D341Med (cell line): ENCODE measurements around the gene IL17RC.
"Not testable (repeated sequence)": the region's sequence is repeated elsewhere in the genome, so short reads cannot be mapped to it uniquely, and the experiment has no call there.

Experiments
- DNase-seq: peaks from one replicate; pipeline ENCODE4 v3.0.0; 2012; ENCODE audit warnings: low spot score

Gene IL17RC

DNA sequence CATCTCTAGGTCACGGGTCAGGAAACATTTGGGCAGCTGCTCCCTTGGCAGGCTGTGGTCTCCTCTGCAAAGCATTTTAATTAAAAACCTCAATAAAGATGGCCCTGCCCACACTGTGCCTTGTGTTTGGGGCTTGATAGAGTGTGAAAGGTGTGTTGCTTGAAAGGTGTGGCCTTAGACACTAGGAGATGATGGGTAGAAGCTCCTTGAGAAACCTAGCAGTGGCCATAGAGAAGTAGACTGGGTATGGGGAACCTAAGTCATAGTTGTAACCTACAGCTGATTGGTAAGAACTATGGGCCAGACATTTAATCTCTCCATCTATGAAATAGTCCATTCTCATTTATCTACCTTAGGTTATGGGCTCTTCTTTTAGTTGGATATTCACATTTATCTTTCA lies 23.2 kb upstream of the IL17RC start:
- no peak for DNase-seq

DNA sequence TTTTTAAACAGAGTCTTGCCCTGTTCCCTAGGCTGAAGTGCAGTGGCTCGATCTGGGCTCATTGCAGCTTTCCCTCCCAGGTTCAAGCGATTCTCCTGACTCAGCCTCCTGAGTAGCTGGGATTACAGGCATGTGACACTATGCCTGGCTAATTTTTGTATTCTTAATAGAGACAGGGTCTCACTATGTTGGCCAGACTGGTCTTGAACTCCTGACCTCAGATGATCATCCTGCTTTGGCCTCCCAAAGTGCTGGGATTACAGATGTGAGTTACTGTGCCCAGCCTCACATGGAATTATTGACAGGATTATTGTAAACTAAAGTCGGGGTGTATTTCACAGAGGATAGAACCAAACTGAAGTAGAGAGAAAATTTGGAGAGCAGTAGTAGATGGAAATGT lies 21.2 kb upstream of the IL17RC start:
- DNase-seq, result not testable (repeated sequence)

DNA sequence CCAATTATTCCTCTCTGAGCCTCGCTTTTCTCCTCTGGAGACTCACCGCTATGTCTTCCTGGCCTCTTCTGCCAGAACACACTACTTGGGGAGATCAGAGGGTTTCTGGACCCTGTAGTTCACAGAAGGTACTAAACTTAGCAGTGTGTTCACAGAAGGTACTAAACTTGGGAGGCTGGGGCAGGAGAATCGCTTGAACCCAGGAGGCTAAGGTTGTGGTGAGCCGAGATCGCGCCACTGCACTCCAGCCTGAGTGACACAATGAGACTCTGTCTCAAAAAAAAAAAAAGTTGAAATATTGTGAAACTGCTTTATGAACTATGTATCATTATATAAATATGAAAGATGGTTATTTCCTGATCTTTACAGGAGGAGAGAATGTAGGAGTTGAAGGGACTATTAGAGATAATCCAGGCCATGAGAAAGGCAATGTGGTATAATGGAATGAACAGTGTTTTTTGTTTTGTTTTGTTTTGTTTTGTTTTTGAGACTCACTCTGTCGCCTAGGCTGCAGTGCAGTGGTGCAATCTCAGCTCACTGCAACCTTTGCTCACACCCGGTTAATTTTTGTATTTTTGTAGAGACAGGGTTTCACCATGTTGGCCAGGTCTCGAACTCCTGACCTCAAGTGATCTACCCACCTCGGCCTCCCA lies 20.0 kb upstream of the IL17RC start:
- not testable (repeated sequence) for DNase-seq

DNA sequence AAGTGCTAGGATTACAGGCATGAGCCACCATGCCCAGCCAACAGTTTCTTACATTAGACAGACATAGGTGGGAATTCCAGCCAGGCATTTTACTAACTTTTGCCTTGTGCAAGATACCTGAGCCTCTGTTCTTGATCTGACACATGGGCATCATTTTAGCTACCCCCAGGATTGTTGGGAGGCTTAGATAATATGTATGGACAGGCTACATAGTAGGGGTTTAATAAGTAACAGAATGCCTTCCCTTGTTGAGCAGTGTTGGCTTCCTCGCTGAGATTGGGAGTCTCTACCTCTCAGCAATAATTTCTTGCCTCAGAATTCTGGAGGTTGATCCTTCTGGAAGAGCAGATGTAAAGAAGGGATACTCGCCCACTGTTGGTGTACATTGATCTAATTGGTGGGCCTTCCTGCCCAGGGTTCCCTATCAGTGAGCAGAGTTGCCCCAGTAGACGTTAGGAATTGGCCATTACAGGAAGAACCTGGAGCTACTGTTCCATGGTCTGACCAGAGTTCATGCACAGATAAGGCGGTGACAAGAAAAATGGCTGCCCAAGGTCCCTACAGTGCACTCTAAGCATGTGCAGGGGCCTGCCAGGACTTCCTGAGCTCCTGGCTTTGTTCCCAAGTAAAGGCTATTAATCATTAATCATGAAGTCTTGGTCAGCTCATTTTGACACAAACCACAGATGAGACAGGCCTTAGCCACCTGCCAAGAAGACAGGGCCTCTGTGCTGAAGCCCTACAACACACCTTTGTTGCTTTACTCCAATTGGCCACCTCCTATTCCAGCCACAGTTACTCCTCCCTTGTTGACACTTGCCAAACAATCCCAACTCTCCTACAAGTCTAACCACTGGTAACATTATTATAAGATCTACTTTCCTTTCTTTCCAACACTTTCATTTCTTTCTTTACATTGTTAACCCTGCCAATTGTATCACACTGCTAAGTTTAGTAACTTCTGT lies 19.2 kb upstream of the IL17RC start:
- no peak for DNase-seq

GRCh38 chr3:9898467-9899241 lies 18.2 kb upstream of the IL17RC start:
- no peak for DNase-seq

DNA sequence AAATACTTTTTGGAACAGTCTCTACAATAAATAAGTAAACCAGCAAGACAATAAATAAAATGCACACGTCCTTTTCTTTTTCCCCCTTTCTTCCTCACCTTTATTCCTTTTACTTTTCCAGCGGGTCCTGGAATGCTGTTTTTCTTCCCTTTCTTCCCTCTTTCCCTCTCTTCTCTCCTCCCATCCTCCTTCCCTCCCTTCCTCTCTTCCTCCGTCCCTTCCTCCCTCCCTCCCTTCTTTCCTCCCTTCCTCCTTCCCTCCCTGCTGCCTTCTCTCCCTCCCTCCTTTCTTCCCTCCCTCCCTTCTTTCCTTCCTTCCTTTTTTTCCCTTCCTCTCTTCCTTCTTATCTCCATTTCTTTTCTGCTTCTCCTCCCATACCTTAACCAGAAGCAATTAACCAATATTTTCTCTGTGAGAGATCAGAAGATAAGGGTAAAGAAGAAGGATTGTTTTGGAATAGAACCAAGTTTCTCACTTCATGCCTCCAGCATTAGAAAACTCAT lies 17.6 kb upstream of the IL17RC start:
- DNase-seq, result no peak

- not testable (repeated sequence) for DNase-seq
These were observed 15.9 kb upstream of the IL17RC start for GRCh38 chr3:9900965-9901415.

GRCh38 chr3:9901967-9902366 lies 14.9 kb upstream of the IL17RC start:
- DNase-seq, result no peak

- DNase-seq, result no peak
These were observed 14.3 kb upstream of the IL17RC start, which contains the start of gene IL17RE for GRCh38 chr3:9902372-9903237. Gene IL17RE (plus strand): TSS chr3:9902848. CDS start chr3:9902933, 85 bp downstream.

GRCh38 chr3:9903238-9903624 lies 13.7 kb upstream of the IL17RC start:
- no peak for DNase-seq

GRCh38 chr3:9903904-9904303 lies 13.0 kb upstream of the IL17RC start:
- DNase-seq, result no peak

DNA sequence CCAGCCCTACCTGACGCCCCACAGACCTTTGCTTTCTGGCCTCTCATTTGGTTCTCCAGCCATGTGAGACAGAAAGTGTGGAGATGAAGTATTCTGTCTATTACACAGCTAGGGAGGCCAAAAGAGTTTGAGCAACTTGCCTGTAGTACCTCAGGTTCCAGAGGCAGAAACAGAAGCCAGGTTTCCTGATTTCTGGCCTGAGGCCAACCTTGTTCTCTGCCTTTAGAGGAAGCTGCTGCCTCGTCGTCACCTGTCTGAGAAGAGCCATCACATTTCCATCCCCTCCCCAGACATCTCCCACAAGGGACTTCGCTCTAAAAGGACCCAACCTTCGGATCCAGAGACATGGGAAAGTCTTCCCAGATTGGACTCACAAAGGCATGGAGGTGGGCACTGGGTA lies 10.4 kb upstream of the IL17RC start:
- DNase-seq, result no peak

GRCh38 chr3:9908286-9908685 lies 8.6 kb upstream of the IL17RC start:
- DNase-seq, result no peak

GRCh38 chr3:9909221-9910013 lies 7.5 kb upstream of the IL17RC start:
- no peak for DNase-seq

DNA sequence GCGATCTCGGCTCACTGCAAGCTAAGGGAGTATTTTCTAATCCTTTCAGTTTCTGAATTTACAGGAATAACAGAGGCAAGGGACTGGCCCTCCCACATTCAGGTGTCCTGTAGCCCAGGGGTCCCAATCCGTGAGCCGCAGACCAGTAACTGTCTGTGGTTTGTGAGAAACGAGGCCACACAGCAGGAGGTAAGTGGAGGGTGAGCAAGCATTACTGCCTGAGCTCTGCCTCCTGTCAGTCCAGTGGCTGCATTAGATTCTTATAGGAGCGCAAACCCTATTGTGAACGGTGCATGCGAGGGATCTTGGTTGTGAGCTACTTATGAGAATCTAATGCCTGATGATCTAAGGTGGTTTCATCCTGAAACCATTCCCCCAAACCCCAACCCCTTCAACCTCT lies 5.0 kb upstream of the IL17RC start:
- DNase-seq, result no peak

DNA sequence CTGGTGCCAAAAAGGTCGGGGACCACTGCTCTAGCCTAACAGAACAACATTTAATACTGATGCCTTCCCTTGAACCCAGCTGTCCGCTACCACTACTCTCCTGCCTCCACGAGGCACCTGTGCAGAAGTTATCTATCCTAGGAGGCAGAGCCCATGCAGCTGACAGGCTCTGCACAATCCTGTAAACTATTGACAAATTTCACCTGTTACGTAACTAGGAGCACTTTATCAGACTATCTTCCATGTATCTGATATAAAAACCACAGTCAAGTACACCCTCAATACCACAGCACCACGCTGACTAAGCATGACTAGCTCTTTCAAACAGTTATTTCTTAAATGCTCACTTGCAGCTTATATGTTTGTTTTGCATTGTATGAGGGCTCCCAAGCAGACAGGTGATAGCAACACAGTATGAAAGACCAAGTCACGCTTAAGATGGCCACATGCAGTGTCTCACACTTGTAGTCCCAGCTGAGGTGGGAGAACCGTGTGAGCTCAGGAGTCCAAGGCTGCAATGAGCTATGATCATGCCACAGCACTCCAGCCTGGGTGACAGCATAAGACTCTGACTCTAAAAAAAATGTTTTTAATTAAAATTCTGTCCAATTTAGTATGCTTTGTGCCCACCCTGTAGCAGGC lies 4.5 kb upstream of the IL17RC start:
- no peak for DNase-seq

DNA sequence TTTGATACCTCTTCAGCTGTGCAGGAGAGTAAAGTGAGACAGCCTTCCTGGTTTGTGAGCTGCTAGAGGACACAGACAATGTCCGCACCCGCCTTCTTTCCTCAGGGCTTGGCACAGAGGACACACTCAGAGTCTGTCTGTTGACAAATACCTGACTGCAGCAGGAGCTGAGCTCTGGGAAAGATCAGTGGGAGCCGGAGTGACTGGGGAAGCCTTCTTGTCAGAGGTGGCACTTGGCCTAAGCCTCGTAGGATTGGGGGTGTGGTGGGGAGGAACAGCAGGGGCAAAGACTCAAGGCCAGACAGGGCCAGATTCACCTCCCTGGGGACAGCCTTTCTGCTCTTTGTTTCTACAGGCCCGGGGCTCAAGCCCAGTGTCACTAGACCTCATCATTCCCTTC lies 3.3 kb upstream of the IL17RC start:
- no peak for DNase-seq

- no peak for DNase-seq
These were observed 2.9 kb upstream of the IL17RC start for GRCh38 chr3:9914011-9914410.

GRCh38 chr3:9914559-9915253 lies 2.2 kb upstream of the IL17RC start:
- DNase-seq, result no peak
